ENCODE results near the gene CATSPERE.

GRCh38 chr1:244456586-244456985 lies 4.5 kb upstream of the CATSPERE start:
- TF ChIP-seq CTCF (IDR thresholded peaks at IDR 0.05; ENCODE audit: extremely low read depth in 1 of 2, insufficient read depth in 1 of 2, low read depth in 1 of 2, low read length in 2 of 2) (no peak), MYC (IDR thresholded peaks at IDR 0.05; ENCODE audit: low read depth, low read length) (no peak), POLR2AphosphoS5 (IDR thresholded peaks at IDR 0.05; ENCODE audit: insufficient read depth, low read depth, low read length) (no peak), EZH2 (IDR thresholded peaks at IDR 0.05; ENCODE audit: borderline replicate concordance, low read depth, low read length, severe bottlenecking) (no peak), POLR2A (IDR thresholded peaks at IDR 0.05; ENCODE audit: low read depth, low read length) (no peak), FOS (IDR thresholded peaks at IDR 0.05; ENCODE audit: borderline replicate concordance, insufficient read depth, low read length) (no peak), MAX (IDR thresholded peaks at IDR 0.05; ENCODE audit: insufficient read depth, insufficient read length) (no peak), JUN (IDR thresholded peaks at IDR 0.05; ENCODE audit: borderline replicate concordance, insufficient read depth, insufficient read length, low read depth) (no peak), GATA2 (IDR thresholded peaks at IDR 0.05; ENCODE audit: insufficient read depth, insufficient read length, low read depth, low read length) (no peak)

Measured in endothelial cell of umbilical vein (primary cell).